ENCODE measurements around the gene FBXO31.

GRCh38 chr16:87332150-87332549 is 51.4 kb downstream of the FBXO31 start:
- TF ChIP-seq EZH2phosphoT487 (IDR thresholded peaks at IDR 0.05; ENCODE audit: insufficient read depth, low read depth), result no peak
- TF ChIP-seq EZH2 (IDR thresholded peaks at IDR 0.05; ENCODE audit: insufficient read depth, poor library complexity, severe bottlenecking), result no peak
